AG04450 (cell line): Measurements from ENCODE around the gene WFDC13. TPM values are rescaled to one million over a fixed set of nuclear protein-coding genes. Genes with fewer than 3 reads are reported as not detected.
"Not testable (repeated sequence)": the region's sequence is repeated elsewhere in the genome, so short reads cannot be mapped to it uniquely, and the experiment has no call there.

ENCODE experiments used
- CTCF ChIA-PET: fragments of 300-600, 350-600 bp; formaldehyde crosslinking; extraction: SDS; loops from one replicate; lab custom pipeline; 2022; ENCODE audit warnings: antibody characterized with exemption, inconsistent platforms; lab: Charles Lee
- POLR2A ChIA-PET: fragments of 350-600 bp; formaldehyde crosslinking; extraction: SDS; loops from one replicate; lab custom pipeline; 2021; ENCODE audit warnings: antibody characterized with exemption, inconsistent platforms; lab: Yijun Ruan, JAX
- DNase-seq: peaks from one replicate; pipeline ENCODE4 v3.0.0-alpha.2; 2011; ENCODE audit warnings: low read depth, low spot score
- H3K27ac ChIP-seq: one replicate; pipeline ENCODE4 v1.5.1; 2012; ENCODE audit warnings: low read depth, low read length, control low read depth
- H3K27me3 ChIP-seq: one replicate; pipeline ENCODE4 v1.6.0; 2012; ENCODE audit warnings: low read length; ENCODE audit not compliant: control insufficient read depth, insufficient read depth
- H3K4me3 ChIP-seq: 2 replicates; pipeline ENCODE4 v1.5.1; 2011; ENCODE audit warnings: mild to moderate bottlenecking, low read depth, low read length, control low read depth
- H3K9me3 ChIP-seq: 2 replicates; pipeline ENCODE4 v1.5.1; 2012; ENCODE audit warnings: low read length; ENCODE audit not compliant: control insufficient read depth, insufficient read depth
- polyA minus RNA-seq: library from RNA; depleted of rRNA, polyadenylated mRNA; stranded (reverse); fragments of >200 nt; gene quantifications from 2 replicates; pipeline ENCODE4 v1.2.3, GENCODE V29; 2011; rRNA and poly(A)+ RNA removed
- polyA plus RNA-seq: library from polyadenylated mRNA; depleted of rRNA; stranded (reverse); fragments of >200 nt; gene quantifications from 2 replicates; pipeline ENCODE4 v1.2.3, GENCODE V29; 2011; rRNA removed
- TF ChIP-seq, protein P1 (sequence below): IDR thresholded peaks from 2 replicates; pipeline ENCODE4 v1.5.1; 2011; ENCODE audit warnings: low read depth, low read length, control low read depth, inconsistent platforms

Gene WFDC13, protein sequence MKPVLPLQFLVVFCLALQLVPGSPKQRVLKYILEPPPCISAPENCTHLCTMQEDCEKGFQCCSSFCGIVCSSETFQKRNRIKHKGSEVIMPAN
- polyA plus RNA-seq (not detected in 2 replicates), polyA minus RNA-seq (not detected in 2 replicates)

DNA sequence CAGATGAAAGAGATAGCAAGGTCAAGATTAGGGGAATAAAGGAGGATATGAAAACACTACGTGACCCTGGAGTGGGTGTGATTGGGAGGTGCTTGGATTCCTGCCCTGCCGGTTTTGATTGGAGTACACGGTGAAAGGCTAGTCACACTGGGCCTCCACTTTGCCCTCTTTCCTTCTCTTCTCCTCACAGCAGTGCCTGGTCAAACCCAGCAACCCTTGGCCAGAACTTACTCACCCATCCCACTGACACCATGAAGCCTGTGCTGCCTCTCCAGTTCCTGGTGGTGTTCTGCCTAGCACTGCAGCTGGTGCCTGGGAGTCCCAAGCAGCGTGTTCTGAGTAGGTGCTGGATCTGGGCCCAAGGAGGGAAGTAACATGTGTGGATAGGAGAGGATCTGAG is at the start of gene WFDC13:
Gene WFDC13, plus strand, starts transcription at position 166 of the 400 bp plus-strand sequence. Its CDS starts 86 bp downstream, at position 252.
- Histone ChIP-seq H3K27me3 (peaks cover 4% of the 10 kb centered on the region), H3K9me3 (no peaks in the 10 kb centered on the region), H3K27ac (no peak within 1 kb of the TSS), H3K4me3 (no peak within 1 kb of the TSS)
- ChIA-PET POLR2A (no interaction called here), CTCF (interaction anchor here (2.0 kb wide), 1 partner anchor 69 kb away, joined by 7 read pairs; no protein-coding TSS in a partner anchor)
- no peak for DNase-seq
- TF ChIP-seq, protein P1, sequence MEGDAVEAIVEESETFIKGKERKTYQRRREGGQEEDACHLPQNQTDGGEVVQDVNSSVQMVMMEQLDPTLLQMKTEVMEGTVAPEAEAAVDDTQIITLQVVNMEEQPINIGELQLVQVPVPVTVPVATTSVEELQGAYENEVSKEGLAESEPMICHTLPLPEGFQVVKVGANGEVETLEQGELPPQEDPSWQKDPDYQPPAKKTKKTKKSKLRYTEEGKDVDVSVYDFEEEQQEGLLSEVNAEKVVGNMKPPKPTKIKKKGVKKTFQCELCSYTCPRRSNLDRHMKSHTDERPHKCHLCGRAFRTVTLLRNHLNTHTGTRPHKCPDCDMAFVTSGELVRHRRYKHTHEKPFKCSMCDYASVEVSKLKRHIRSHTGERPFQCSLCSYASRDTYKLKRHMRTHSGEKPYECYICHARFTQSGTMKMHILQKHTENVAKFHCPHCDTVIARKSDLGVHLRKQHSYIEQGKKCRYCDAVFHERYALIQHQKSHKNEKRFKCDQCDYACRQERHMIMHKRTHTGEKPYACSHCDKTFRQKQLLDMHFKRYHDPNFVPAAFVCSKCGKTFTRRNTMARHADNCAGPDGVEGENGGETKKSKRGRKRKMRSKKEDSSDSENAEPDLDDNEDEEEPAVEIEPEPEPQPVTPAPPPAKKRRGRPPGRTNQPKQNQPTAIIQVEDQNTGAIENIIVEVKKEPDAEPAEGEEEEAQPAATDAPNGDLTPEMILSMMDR = no peak

DNA sequence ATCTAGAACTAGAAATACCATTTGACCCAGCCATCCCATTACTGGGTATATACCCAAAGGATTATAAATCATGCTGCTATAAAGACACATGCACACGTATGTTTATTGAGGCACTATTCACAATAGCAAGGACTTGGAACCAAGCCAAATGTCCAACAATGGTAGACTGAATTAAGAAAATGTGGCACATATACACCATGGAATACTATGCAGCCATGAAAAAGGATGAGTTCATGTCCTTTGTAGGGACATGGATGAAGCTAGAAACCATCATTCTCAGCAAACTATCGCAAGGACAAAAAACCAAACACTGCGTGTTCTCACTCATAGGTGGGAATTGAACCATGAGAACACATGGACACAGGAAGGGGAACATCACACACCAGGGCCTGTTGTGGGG is 44.8 kb upstream of the WFDC13 start:
- DNase-seq, POLR2A ChIA-PET, H3K27ac ChIP-seq, H3K4me3 ChIP-seq, H3K9me3 ChIP-seq, H3K27me3 ChIP-seq: not testable (repeated sequence)
- CTCF ChIA-PET = interaction anchor here (0.6 kb wide), 1 partner anchor 50 kb away, joined by 3 read pairs; no protein-coding TSS in a partner anchor

DNA sequence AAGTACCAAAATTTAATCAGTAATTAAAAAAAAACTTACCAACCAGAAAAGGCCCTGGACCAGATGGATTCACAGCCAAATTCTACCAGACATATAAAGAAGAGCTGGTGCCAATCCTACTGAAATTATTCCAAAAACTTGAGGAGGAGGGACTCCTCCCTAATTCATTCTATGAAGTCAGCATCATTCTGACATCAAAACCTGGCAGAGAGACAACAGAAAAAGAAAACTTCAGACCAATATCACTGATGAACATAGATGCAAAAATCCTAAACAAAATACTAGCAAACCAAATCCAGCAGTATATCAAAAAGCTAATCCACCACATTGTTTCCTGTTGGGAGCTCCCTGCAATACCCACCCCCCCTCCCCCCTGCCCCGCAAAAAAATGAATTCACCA is 31.7 kb upstream of the WFDC13 start, which contains the start of gene WFDC11:
Gene WFDC11, minus strand, starts transcription at position 101 of the 400 bp plus-strand sequence. CDS start 19,639 bp downstream, outside the sequence.
- Histone ChIP-seq H3K27ac (no peak within 1 kb of the TSS), H3K4me3 (no peak within 1 kb of the TSS), H3K9me3 (no peaks in the 10 kb centered on the region), H3K27me3 (no peaks in the 10 kb centered on the region)
- CTCF ChIA-PET = no interaction called here
- no peak for DNase-seq
- TF ChIP-seq, protein P1 = no peak
- POLR2A ChIA-PET = no interaction called here

DNA sequence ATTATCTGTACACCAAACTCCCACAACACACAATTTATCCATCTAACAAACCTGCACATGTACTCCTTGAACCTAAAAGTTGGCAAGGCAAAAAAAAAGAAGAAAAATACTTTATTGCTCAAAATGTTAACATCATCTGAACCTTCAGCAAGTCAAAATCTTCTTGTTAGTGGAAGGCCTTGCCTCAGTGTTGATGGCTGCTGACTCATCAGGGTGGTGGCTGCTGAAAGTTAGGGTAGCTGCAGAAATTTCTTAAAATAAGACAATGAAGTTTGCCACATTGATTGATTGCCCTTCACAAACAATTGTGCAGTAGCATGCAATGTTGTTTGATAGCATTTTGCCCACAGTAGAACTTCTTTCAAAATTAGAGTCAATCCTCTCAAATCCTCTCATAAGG is 29.1 kb upstream of the WFDC13 start:
- Histone ChIP-seq H3K27ac (no peak overlapping the region), H3K9me3 (no peaks in the 10 kb centered on the region), H3K4me3 (no peak overlapping the region), H3K27me3 (no peaks in the 10 kb centered on the region)
- CTCF ChIA-PET = no interaction called here
- DNase-seq = no peak
- POLR2A ChIA-PET = no interaction called here
- TF ChIP-seq, protein P1 = no peak

DNA sequence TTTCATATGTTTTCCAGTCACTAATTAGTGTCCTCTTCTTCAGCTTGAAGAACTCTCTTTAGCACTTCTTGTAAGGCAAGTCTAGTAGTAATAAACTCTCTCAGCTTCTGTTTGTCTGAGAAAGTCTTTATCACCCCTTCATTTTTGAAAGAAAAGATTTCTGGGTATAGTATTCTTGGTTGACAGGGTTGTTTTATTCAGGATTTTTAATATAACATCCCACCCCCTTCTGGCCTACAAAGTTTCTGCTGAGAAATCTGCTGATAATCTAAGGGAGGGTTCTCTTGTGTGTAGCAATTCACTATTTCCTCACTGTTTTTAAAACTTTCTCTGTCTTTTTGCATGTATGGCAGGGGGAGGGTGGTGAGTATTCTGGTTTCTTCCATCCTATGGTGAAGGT is 22.2 kb upstream of the WFDC13 start:
- CTCF ChIA-PET = no interaction called here
- no peaks in the 10 kb centered on the region for H3K9me3 ChIP-seq
- DNase-seq = no peak
- H3K27me3 ChIP-seq = no peaks in the 10 kb centered on the region
- TF ChIP-seq, protein P1 = no peak
- H3K4me3 ChIP-seq = no peak overlapping the region
- H3K27ac ChIP-seq = no peak overlapping the region
- POLR2A ChIA-PET = no interaction called here
